ENCODE results near the gene GLIS1. TPM values are rescaled to one million over a fixed set of nuclear protein-coding genes. Genes with fewer than 3 reads are reported as not detected.
A peak's percentile ranks its signal among the peaks of the same experiment; 100 is the strongest.

Gene GLIS1
- total and polyA plus RNA-seq, 4 donors: 0.50 to 3.8 (median 1.4) TPM

DNA sequence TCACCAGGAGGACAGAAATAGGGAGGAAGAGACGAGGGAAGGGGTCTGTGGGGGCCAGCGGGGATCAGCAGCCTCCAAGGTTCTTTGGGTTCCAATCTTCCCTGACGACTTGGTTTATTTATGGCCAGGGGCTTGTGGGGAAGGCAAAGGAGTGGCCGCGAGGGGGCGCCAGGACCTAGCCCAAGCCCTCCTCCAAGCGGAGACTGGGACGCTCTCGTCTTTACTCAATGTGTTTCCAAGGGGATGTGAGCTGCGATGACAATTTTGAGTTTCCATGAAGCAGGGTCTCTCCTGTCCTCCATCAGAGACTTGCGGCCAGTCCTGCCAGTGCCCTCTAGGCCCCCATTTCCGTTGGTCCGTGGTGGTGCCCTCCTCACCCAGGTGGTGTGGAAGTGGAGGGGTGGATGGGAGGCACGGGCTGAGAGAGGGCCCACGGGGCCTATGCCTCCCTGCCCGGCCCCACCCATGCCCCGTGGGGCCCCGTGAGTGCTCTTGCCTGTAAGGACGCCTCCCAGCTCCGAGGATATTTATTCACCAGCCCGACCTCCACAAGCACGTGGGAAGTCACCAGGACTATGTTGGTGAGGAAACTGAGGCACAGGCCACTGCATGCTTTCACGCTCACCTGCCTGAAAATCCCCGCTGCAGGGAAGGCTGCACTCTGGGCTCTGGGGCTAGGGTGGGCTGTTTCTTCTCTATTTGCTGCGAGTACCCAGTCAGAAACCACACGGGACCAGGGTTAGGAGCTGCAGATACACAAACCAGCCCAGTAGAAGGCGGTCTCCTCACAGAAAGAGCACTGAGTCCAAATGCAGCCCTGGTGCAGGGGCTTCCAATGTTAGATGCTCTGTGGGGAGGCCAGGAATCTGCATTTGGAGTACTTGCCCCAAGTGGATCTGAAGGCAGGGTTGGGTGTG is 253.2 kb downstream of the GLIS1 start:
- Histone ChIP-seq H3K36me3 (ENCODE audit: control insufficient read depth, insufficient read depth, low read length) (no peaks in the 10 kb centered on the region), H3K9me3 (ENCODE audit: control insufficient read depth, insufficient read depth, low read length) (no peaks in the 10 kb centered on the region), H3K4me1 (ENCODE audit: control insufficient read depth, insufficient read depth, low read length) (peaks cover 10% of the 10 kb centered on the region), H3K27me3 (ENCODE audit: control insufficient read depth, insufficient read depth, low read length) (peaks cover 7% of the 10 kb centered on the region), H3K27ac (ENCODE audit: low read depth, low read length) (no peak overlapping the region), H3K4me3 (ENCODE audit: low read depth, low read length) (no peak overlapping the region)
- peak in 5 of 6 donors; percentile 56 to 96 (median 74) for DNase-seq (ENCODE audit: low read depth in 4 of 6, low spot score in 6 of 6)
- WGBS (ENCODE audit: insufficient coverage): 30% methylated on average over 18 of the region's 27 CpGs

DNA sequence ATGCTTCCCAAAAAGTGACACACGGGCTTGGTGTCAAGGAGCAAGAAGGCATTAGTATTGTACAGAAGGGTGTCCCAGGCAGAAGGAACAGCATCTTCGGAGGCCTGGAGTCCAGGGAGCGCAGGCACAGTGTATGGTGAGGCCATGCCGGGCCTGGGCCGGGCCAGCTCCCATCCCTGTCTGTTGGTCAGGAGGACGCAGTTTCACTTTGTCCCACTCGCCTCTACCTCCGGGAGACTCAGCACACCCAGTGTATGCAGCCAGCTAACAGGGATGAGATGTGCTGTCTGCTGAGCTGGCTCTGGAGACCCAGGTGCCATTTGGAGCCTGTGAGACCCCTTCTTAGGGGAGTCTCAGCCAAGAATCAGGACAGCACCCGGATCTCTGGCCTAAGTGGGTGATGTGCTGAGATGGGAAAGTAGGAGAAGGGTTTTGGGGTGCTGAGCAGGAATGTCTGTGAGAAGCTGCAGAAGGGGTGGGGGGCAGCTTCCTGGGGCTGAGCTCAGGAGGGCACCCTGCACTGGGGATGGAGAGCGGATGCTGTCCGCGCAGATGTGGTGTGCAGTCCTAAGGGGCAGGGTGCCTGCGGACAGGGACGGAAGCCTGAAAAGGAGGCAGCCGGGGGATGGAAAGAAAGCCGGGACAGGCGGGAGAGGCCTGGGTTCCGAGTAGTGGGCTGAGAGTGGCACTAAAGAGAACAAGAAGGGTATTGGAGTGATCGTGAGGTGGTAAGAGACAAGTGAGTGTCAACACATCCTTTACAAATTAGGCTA is 254.1 kb downstream of the GLIS1 start:
- no peak overlapping the region for H3K27ac ChIP-seq (ENCODE audit: low read depth, low read length)
- H3K36me3 ChIP-seq (ENCODE audit: control insufficient read depth, insufficient read depth, low read length): no peaks in the 10 kb centered on the region
- H3K27me3 ChIP-seq (ENCODE audit: control insufficient read depth, insufficient read depth, low read length): peaks cover 7% of the 10 kb centered on the region
- H3K4me1 ChIP-seq (ENCODE audit: control insufficient read depth, insufficient read depth, low read length): peaks cover 10% of the 10 kb centered on the region
- no peak overlapping the region for H3K4me3 ChIP-seq (ENCODE audit: low read depth, low read length)
- no peak for DNase-seq (ENCODE audit: low read depth in 4 of 6, low spot score in 6 of 6)
- 85% methylated on average over 17 of the region's 19 CpGs for WGBS (ENCODE audit: insufficient coverage)
- H3K9me3 ChIP-seq (ENCODE audit: control insufficient read depth, insufficient read depth, low read length): no peaks in the 10 kb centered on the region

DNA sequence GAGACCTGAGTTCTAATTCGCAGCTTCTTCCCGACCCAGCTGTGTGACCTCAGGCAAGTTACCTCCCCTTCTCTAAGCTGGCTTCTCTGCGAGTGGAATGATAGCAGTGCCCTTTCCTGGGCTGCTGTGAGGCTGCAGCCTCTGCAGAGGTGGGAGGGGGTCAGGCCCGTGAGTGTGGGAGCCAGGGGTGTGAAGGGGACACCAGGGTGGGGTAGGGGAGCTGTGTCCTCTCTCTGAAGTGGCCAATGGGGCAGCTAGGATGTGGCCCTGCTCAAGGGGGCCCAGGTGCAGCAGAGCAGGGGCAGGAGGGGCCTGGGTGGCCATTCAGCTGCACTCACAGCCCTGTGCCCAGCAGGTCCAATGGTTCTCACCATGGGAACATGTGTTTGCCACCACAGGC is 255.3 kb downstream of the GLIS1 start:
- WGBS (ENCODE audit: insufficient coverage): 87% methylated on average over 1 of the region's 4 CpGs
- H3K4me1 ChIP-seq (ENCODE audit: control insufficient read depth, insufficient read depth, low read length): peaks cover 10% of the 10 kb centered on the region
- H3K4me3 ChIP-seq (ENCODE audit: low read depth, low read length): no peak overlapping the region
- H3K9me3 ChIP-seq (ENCODE audit: control insufficient read depth, insufficient read depth, low read length): no peaks in the 10 kb centered on the region
- H3K27me3 ChIP-seq (ENCODE audit: control insufficient read depth, insufficient read depth, low read length): peaks cover 7% of the 10 kb centered on the region
- DNase-seq (ENCODE audit: low read depth in 4 of 6, low spot score in 6 of 6): no peak
- H3K36me3 ChIP-seq (ENCODE audit: control insufficient read depth, insufficient read depth, low read length): no peaks in the 10 kb centered on the region
- H3K27ac ChIP-seq (ENCODE audit: low read depth, low read length): no peak overlapping the region

DNA sequence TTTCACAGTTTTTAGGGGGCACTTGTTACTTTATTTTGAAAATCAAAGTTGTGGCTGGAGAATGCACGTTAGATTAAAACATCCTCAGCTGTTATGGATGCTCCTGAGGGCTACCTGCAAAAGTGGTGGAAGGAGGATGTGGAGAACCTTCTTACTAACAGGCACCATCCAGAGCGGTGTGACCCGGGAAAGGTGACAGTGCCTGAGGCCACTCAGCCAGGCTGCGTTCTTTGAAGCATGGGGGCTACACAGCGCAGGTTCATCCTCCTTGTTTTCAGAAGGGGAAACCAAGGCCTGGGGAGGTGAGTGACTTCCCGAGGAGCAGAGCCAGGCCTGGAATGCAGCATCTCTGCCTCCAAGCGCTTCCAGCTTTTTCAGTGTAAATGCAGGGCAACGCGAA is 255.8 kb downstream of the GLIS1 start:
- H3K36me3 ChIP-seq (ENCODE audit: control insufficient read depth, insufficient read depth, low read length): no peaks in the 10 kb centered on the region
- 97% methylated on average over 5 of the region's 9 CpGs for WGBS (ENCODE audit: insufficient coverage)
- no peak overlapping the region for H3K27ac ChIP-seq (ENCODE audit: low read depth, low read length)
- peaks cover 12% of the 10 kb centered on the region for H3K4me1 ChIP-seq (ENCODE audit: control insufficient read depth, insufficient read depth, low read length)
- H3K4me3 ChIP-seq (ENCODE audit: low read depth, low read length): no peak overlapping the region
- no peak for DNase-seq (ENCODE audit: low read depth in 4 of 6, low spot score in 6 of 6)
- H3K27me3 ChIP-seq (ENCODE audit: control insufficient read depth, insufficient read depth, low read length): peaks cover 7% of the 10 kb centered on the region
- no peaks in the 10 kb centered on the region for H3K9me3 ChIP-seq (ENCODE audit: control insufficient read depth, insufficient read depth, low read length)

DNA sequence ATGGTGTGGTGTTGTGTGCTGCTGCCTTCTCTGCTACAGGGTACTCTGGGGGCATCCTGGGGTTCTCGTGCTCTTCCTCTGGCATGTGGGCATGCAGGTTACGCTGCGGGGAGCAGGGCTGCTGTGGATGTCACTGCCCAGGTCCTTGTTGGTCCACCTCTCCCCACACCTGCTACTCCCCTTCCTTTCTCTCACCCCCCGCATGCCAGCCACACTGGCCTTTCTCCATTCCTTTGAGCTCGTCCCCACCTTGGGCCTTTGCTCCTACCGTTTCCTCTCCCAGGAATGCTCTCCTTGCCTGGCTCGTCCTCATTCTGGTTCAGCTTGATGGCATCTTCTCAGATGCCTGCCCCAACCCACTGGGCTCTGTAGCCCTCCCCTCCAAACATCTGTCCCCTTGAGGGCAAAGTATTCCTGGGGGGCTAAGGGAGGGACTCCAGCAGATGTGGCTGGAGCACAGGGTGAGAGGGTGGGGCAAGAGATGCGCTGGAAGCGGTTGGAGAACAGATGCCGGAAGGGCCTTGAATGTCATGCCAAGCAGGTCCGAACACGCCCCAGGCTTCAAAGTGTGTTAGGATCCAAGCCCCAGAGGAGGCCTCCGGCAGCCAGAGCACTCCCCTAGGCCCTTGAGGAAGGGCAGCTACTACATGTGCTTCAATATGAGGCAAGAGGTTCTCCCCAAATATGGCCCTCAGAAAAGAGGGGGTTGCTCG is 256.4 kb downstream of the GLIS1 start:
- Histone ChIP-seq H3K36me3 (ENCODE audit: control insufficient read depth, insufficient read depth, low read length) (no peaks in the 10 kb centered on the region), H3K27me3 (ENCODE audit: control insufficient read depth, insufficient read depth, low read length) (peaks cover 7% of the 10 kb centered on the region), H3K27ac (ENCODE audit: low read depth, low read length) (no peak overlapping the region), H3K4me1 (ENCODE audit: control insufficient read depth, insufficient read depth, low read length) (peaks cover 16% of the 10 kb centered on the region), H3K9me3 (ENCODE audit: control insufficient read depth, insufficient read depth, low read length) (no peaks in the 10 kb centered on the region), H3K4me3 (ENCODE audit: low read depth, low read length) (no peak overlapping the region)
- 93% methylated on average over 14 of the region's 14 CpGs for WGBS (ENCODE audit: insufficient coverage)
- DNase-seq (ENCODE audit: low read depth in 4 of 6, low spot score in 6 of 6): no peak

DNA sequence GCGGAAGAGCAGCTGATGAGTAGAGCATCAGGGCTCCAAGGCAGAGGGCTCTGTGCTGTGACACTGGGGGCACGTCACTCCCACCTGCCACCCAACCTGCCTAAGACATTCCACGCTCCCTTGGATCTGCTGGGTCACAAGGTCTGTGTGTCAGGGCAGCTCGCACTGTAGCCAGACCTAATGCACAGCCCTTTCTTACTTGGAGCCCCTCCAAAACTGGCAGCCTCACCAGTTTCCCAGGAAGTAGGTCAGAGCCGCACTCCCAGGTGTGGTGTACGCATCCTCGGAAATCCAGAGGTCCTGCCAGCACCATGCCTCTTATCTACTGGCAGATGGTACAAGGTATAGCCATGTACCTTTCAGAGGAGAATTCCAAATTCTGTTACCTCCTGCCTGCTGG is 257.5 kb downstream of the GLIS1 start:
- no peak for DNase-seq (ENCODE audit: low read depth in 4 of 6, low spot score in 6 of 6)
- Histone ChIP-seq H3K27ac (ENCODE audit: low read depth, low read length) (no peak overlapping the region), H3K36me3 (ENCODE audit: control insufficient read depth, insufficient read depth, low read length) (no peaks in the 10 kb centered on the region), H3K9me3 (ENCODE audit: control insufficient read depth, insufficient read depth, low read length) (no peaks in the 10 kb centered on the region), H3K4me1 (ENCODE audit: control insufficient read depth, insufficient read depth, low read length) (peaks cover 20% of the 10 kb centered on the region), H3K4me3 (ENCODE audit: low read depth, low read length) (no peak overlapping the region), H3K27me3 (ENCODE audit: control insufficient read depth, insufficient read depth, low read length) (peaks cover 8% of the 10 kb centered on the region)
- WGBS (ENCODE audit: insufficient coverage): 87% methylated on average over 7 of the region's 7 CpGs

DNA sequence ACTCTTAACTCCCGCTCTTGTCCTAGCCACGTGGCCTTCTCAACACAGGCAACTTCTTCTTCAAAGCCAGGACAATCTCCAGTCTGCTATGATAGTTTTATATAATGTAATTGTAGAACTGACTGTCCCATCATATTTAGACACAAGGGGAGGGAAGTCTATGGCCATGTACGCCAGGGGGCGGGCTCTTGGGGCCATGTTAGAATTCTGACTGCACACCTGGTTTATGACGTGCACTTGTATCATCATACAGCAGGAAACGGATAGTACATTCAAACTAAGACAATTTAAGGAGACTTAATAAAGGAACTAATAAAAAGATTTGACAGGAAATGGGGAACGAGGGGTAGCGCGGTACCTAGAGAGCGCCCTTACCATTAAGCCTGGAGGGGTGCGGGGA is 258.3 kb downstream of the GLIS1 start:
- no peak overlapping the region for H3K27ac ChIP-seq (ENCODE audit: low read depth, low read length)
- H3K36me3 ChIP-seq (ENCODE audit: control insufficient read depth, insufficient read depth, low read length): no peaks in the 10 kb centered on the region
- H3K9me3 ChIP-seq (ENCODE audit: control insufficient read depth, insufficient read depth, low read length): no peaks in the 10 kb centered on the region
- H3K27me3 ChIP-seq (ENCODE audit: control insufficient read depth, insufficient read depth, low read length): peaks cover 4% of the 10 kb centered on the region
- DNase-seq (ENCODE audit: low read depth in 4 of 6, low spot score in 6 of 6): no peak
- peaks cover 17% of the 10 kb centered on the region for H3K4me1 ChIP-seq (ENCODE audit: control insufficient read depth, insufficient read depth, low read length)
- no peak overlapping the region for H3K4me3 ChIP-seq (ENCODE audit: low read depth, low read length)
- WGBS (ENCODE audit: insufficient coverage): 93% methylated on average over 4 of the region's 11 CpGs

DNA sequence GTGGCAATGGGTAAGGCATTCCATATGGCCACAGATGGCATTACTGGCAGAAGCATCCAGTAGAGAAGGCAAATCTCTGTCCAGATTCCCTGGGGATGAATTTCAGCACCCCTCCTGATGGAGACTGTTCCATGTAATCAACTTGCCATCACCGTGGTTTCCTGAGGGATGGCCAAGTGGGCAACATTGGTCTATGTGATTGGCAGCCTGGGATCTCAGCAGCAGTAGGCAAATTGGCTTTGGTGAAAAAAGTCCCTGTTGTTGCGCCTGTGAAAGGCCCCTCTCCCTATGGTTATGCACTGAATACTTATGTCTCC is 260.5 kb downstream of the GLIS1 start:
- Histone ChIP-seq H3K4me3 (ENCODE audit: low read depth, low read length) (no peak overlapping the region), H3K36me3 (ENCODE audit: control insufficient read depth, insufficient read depth, low read length) (no peaks in the 10 kb centered on the region), H3K9me3 (ENCODE audit: control insufficient read depth, insufficient read depth, low read length) (no peaks in the 10 kb centered on the region), H3K4me1 (ENCODE audit: control insufficient read depth, insufficient read depth, low read length) (peaks cover 13% of the 10 kb centered on the region), H3K27ac (ENCODE audit: low read depth, low read length) (no peak overlapping the region), H3K27me3 (ENCODE audit: control insufficient read depth, insufficient read depth, low read length) (peaks cover 3% of the 10 kb centered on the region)
- DNase-seq (ENCODE audit: low read depth in 4 of 6, low spot score in 6 of 6): peak in 2 of 6 donors; percentile 51 to 75
- no CpG with 5 or more reads among the region's 2 CpGs for WGBS (ENCODE audit: insufficient coverage)

DNA sequence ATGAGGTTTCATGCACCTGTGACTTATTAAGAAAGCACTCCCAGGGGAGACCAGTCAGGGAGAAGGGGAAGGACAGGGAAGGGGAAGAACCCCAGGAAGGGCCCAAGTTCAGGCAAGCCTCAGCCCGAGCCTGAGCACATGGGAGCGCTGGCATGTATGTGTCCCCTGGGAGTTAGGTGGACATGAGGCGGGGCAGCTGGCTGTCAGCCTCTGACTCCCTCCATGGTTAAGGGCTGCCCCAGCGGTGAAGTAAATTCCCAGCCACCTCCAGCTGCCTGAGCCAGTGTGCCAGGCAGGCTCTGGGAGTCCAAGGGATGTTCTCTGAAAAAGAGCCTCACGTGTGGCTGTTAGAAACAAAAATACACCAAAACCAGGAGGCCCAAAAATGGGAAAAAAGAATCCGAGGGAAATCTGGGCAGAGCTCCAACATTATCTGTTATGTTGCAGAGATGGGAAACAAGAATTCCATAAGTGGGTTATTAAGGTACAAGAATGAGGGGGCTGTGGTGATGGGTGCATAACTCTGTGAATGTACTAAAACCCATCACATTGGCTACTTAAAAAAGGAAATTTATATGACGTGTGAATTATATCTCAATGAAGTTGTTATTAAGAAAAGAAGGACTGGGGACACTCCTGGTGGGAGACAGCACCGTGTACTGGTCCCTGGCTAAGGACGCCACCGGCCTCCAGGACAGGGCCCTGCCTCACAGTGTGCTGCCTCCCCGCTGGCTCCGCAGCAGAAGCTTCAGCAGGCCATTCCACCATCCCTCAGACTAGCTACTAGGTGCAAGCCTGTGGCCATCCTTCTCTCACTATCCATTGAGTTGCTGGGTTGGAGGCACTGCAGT is 261.1 kb downstream of the GLIS1 start:
- Histone ChIP-seq H3K27me3 (ENCODE audit: control insufficient read depth, insufficient read depth, low read length) (peaks cover 3% of the 10 kb centered on the region), H3K36me3 (ENCODE audit: control insufficient read depth, insufficient read depth, low read length) (no peaks in the 10 kb centered on the region), H3K4me1 (ENCODE audit: control insufficient read depth, insufficient read depth, low read length) (peaks cover 13% of the 10 kb centered on the region), H3K4me3 (ENCODE audit: low read depth, low read length) (no peak overlapping the region), H3K27ac (ENCODE audit: low read depth, low read length) (no peak overlapping the region), H3K9me3 (ENCODE audit: control insufficient read depth, insufficient read depth, low read length) (no peaks in the 10 kb centered on the region)
- peak in 2 of 6 donors; percentile 45 to 51 for DNase-seq (ENCODE audit: low read depth in 4 of 6, low spot score in 6 of 6)
- 78% methylated on average over 10 of the region's 12 CpGs for WGBS (ENCODE audit: insufficient coverage)
